ENCODE results near the gene PRXL2B. TPM values are rescaled to one million over a fixed set of nuclear protein-coding genes. Genes with fewer than 3 reads are reported as not detected.

The PRXL2B gene
- total RNA-seq, 1 donor from 2014 or later = 34.7 TPM

GRCh38 chr1:2588661-2589430 is 2.3 kb downstream of the PRXL2B start:
- H3K4me3 Mint-ChIP-seq = peak overlapping the region; percentile 33
- H3K4me1 Mint-ChIP-seq = peaks cover 30% of the 10 kb centered on the region
- H3K27me3 Mint-ChIP-seq (ENCODE audit: low read depth) = no peaks in the 10 kb centered on the region
- H3K27ac Mint-ChIP-seq = no peak overlapping the region
- TF ChIP-seq CTCF (IDR thresholded peaks at IDR 0.05; ENCODE audit: unreplicated experiment) = no peak
- no peak for DNase-seq (ENCODE audit: low spot score in 2 of 2, unreplicated experiment in 2 of 2)
- H3K36me3 Mint-ChIP-seq = no peaks in the 10 kb centered on the region
- no peaks in the 10 kb centered on the region for H3K9me3 Mint-ChIP-seq

- Mint-ChIP-seq H3K9me3 (no peaks in the 10 kb centered on the region), H3K4me3 (no peak overlapping the region), H3K27ac (no peak overlapping the region), H3K36me3 (no peaks in the 10 kb centered on the region), H3K27me3 (ENCODE audit: low read depth) (no peaks in the 10 kb centered on the region), H3K4me1 (peaks cover 25% of the 10 kb centered on the region)
- no peak for DNase-seq (ENCODE audit: low spot score in 2 of 2, unreplicated experiment in 2 of 2)
- TF ChIP-seq CTCF (IDR thresholded peaks at IDR 0.05; ENCODE audit: unreplicated experiment) = no peak
These were observed 3.1 kb downstream of the PRXL2B start for GRCh38 chr1:2589431-2590232.

- DNase-seq (ENCODE audit: low spot score in 2 of 2, unreplicated experiment in 2 of 2) = no peak
- peaks cover 18% of the 10 kb centered on the region for H3K4me1 Mint-ChIP-seq
These were observed 3.9 kb downstream of the PRXL2B start for GRCh38 chr1:2590233-2591141.

GRCh38 chr1:2591233-2591580 is 4.6 kb downstream of the PRXL2B start:
- Mint-ChIP-seq H3K27ac (no peak overlapping the region), H3K27me3 (ENCODE audit: low read depth) (no peaks in the 10 kb centered on the region), H3K4me1 (peaks cover 17% of the 10 kb centered on the region), H3K36me3 (no peaks in the 10 kb centered on the region), H3K9me3 (no peaks in the 10 kb centered on the region), H3K4me3 (no peak overlapping the region)
- no peak for DNase-seq (ENCODE audit: low spot score in 2 of 2, unreplicated experiment in 2 of 2)
- TF ChIP-seq CTCF (IDR thresholded peaks at IDR 0.05; ENCODE audit: unreplicated experiment) = no peak

More at GRCh38 chr1:2590233-2591141, 3.9 kb downstream of the PRXL2B start:
- no peaks in the 10 kb centered on the region for H3K36me3 Mint-ChIP-seq
- TF ChIP-seq CTCF (IDR thresholded peaks at IDR 0.05; ENCODE audit: unreplicated experiment) = no peak
- no peaks in the 10 kb centered on the region for H3K27me3 Mint-ChIP-seq (ENCODE audit: low read depth)
- no peak overlapping the region for H3K27ac Mint-ChIP-seq
- H3K9me3 Mint-ChIP-seq = no peaks in the 10 kb centered on the region
- no peak overlapping the region for H3K4me3 Mint-ChIP-seq

GRCh38 chr1:2591581-2592261 is 5.1 kb downstream of the PRXL2B start:
- DNase-seq (ENCODE audit: low spot score in 2 of 2, unreplicated experiment in 2 of 2) = no peak
- no peak overlapping the region for H3K4me3 Mint-ChIP-seq
- H3K36me3 Mint-ChIP-seq = no peaks in the 10 kb centered on the region
- H3K4me1 Mint-ChIP-seq = peaks cover 17% of the 10 kb centered on the region
- TF ChIP-seq CTCF (IDR thresholded peaks at IDR 0.05; ENCODE audit: unreplicated experiment) = no peak
- no peaks in the 10 kb centered on the region for H3K9me3 Mint-ChIP-seq
- H3K27ac Mint-ChIP-seq = no peak overlapping the region
- H3K27me3 Mint-ChIP-seq (ENCODE audit: low read depth) = no peaks in the 10 kb centered on the region

Measured in mesothelial cell of epicardium (in vitro differentiated cells).